Osteocyte (in vitro differentiated cells): ENCODE data around the gene BHLHE41. TPM values are rescaled to one million over a fixed set of nuclear protein-coding genes. Genes with fewer than 3 reads are reported as not detected.

Experiments
- DNase-seq: peaks from one replicate; pipeline ENCODE4 v3.0.0; 2021; ENCODE audit warnings: mixed read lengths; ENCODE audit not compliant: unreplicated experiment; ENCODE audit errors: extremely low spot score
- H3K27ac Mint-ChIP-seq: one replicate; pipeline ENCODE4 v1.8.0; 2021; ENCODE audit warnings: mild to moderate bottlenecking, mixed read lengths; ENCODE audit not compliant: unreplicated experiment
- H3K27me3 Mint-ChIP-seq: one replicate; pipeline ENCODE4 v1.8.0; 2021; ENCODE audit warnings: mixed read lengths; ENCODE audit not compliant: unreplicated experiment
- H3K36me3 Mint-ChIP-seq: one replicate; pipeline ENCODE4 v1.8.0; 2021; ENCODE audit warnings: mixed read lengths; ENCODE audit not compliant: unreplicated experiment
- H3K4me1 Mint-ChIP-seq: one replicate; pipeline ENCODE4 v1.8.0; 2021; ENCODE audit warnings: mixed read lengths; ENCODE audit not compliant: unreplicated experiment
- H3K4me3 Mint-ChIP-seq: one replicate; pipeline ENCODE4 v1.8.0; 2021; ENCODE audit warnings: mild to moderate bottlenecking, moderate library complexity, mixed read lengths; ENCODE audit not compliant: unreplicated experiment
- H3K9me3 Mint-ChIP-seq: one replicate; pipeline ENCODE4 v1.8.0; 2021; ENCODE audit warnings: mixed read lengths; ENCODE audit not compliant: unreplicated experiment
- CTCF ChIP-seq: fragments of 200-600 bp; sonication (generic); IDR thresholded peaks from 2 replicates; pipeline ENCODE4 v1.5.0; 2021; ENCODE audit warnings: antibody characterized with exemption, mild to moderate bottlenecking, moderate library complexity
- total RNA-seq: library from RNA; stranded (reverse); gene quantifications from 2 replicates; pipeline ENCODE4 v1.2.1, GENCODE V29; 2021

Gene BHLHE41
- total RNA-seq, 1 donor from 2014 or later = 1.1 TPM

- Mint-ChIP-seq H3K4me3 (no peak overlapping the region), H3K4me1 (peaks cover 30% of the 10 kb centered on the region), H3K36me3 (no peaks in the 10 kb centered on the region), H3K27me3 (peaks cover 2% of the 10 kb centered on the region), H3K27ac (no peak overlapping the region), H3K9me3 (no peaks in the 10 kb centered on the region)
- no peak for TF ChIP-seq CTCF
- DNase-seq = no peak
These were observed 31.5 kb upstream of the BHLHE41 start for GRCh38 chr12:26156201-26156871.

- H3K27ac Mint-ChIP-seq = no peak overlapping the region
- H3K27me3 Mint-ChIP-seq = no peaks in the 10 kb centered on the region
- no peak for TF ChIP-seq CTCF
- H3K4me1 Mint-ChIP-seq = peaks cover 41% of the 10 kb centered on the region
- no peak for DNase-seq
- H3K36me3 Mint-ChIP-seq = no peaks in the 10 kb centered on the region
- no peak overlapping the region for H3K4me3 Mint-ChIP-seq
- no peaks in the 10 kb centered on the region for H3K9me3 Mint-ChIP-seq
These were observed 28.8 kb upstream of the BHLHE41 start for GRCh38 chr12:26153421-26154154.

GRCh38 chr12:26152507-26153102 is 27.8 kb upstream of the BHLHE41 start:
- H3K9me3 Mint-ChIP-seq = no peaks in the 10 kb centered on the region
- DNase-seq = no peak
- no peak overlapping the region for H3K4me3 Mint-ChIP-seq
- peaks cover 41% of the 10 kb centered on the region for H3K4me1 Mint-ChIP-seq
- H3K36me3 Mint-ChIP-seq = no peaks in the 10 kb centered on the region
- TF ChIP-seq CTCF = no peak
- H3K27me3 Mint-ChIP-seq = no peaks in the 10 kb centered on the region
- H3K27ac Mint-ChIP-seq = peak overlapping the region; percentile 3

- TF ChIP-seq CTCF = no peak
- no peak overlapping the region for H3K4me3 Mint-ChIP-seq
- H3K9me3 Mint-ChIP-seq = no peaks in the 10 kb centered on the region
- peak overlapping the region; percentile 63 for H3K27ac Mint-ChIP-seq
- no peaks in the 10 kb centered on the region for H3K27me3 Mint-ChIP-seq
- DNase-seq = no peak
- H3K36me3 Mint-ChIP-seq = no peaks in the 10 kb centered on the region
- H3K4me1 Mint-ChIP-seq = peaks cover 41% of the 10 kb centered on the region
These were observed 26.1 kb upstream of the BHLHE41 start for GRCh38 chr12:26150736-26151450.
